Left ventricle myocardium inferior (tissue), 1 donor: ENCODE measurements around the gene ENHO. TPM values are rescaled to one million over a fixed set of nuclear protein-coding genes. Genes with fewer than 3 reads are reported as not detected.

Source experiments
- DNase-seq: peaks from one replicate; pipeline ENCODE4 v3.0.0-alpha.2; 2020
- H3K27ac ChIP-seq: fragments of 200-600 bp; replicated peaks from 2 replicates; pipeline ENCODE4 v1.8.0; 2021
- H3K27me3 ChIP-seq: fragments of 200-600 bp; 2 replicates; pipeline ENCODE4 v1.8.0; 2021; ENCODE audit warnings: low read depth
- H3K36me3 ChIP-seq: fragments of 200-600 bp; 2 replicates; pipeline ENCODE4 v1.8.0; 2021
- H3K4me1 ChIP-seq: fragments of 200-600 bp; 2 replicates; pipeline ENCODE4 v1.8.0; 2021
- H3K4me3 ChIP-seq: fragments of 200-600 bp; 2 replicates; pipeline ENCODE4 v1.8.0; 2021; ENCODE audit warnings: mild to moderate bottlenecking, moderate library complexity
- H3K9me3 ChIP-seq: fragments of 200-600 bp; replicated peaks from 2 replicates; pipeline ENCODE4 v1.8.0; 2021
- CTCF ChIP-seq: fragments of 200-600 bp; IDR thresholded peaks from 2 replicates; pipeline ENCODE4 v1.8.0; 2021; ENCODE audit warnings: antibody characterized with exemption, mild to moderate bottlenecking, borderline replicate concordance
- intact Hi-C: fragments of 100-400 bp; cut with micrococcal nuclease; formaldehyde crosslinking; loops from one replicate; pipeline ENCODE4 v1.11.0; 2022
- total RNA-seq: library from RNA; stranded (reverse); fragmentation: NEBNext Ultra II Directional; extraction: Animal tissue kit (Norgen Biotek cat#: 25700); gene quantifications from one replicate; pipeline ENCODE4 v1.2.1, GENCODE V29; 2021
- donor health status: DM: no; HTN: yes; CAD: no; lungs with severe emphysema.

ENHO gene
- total RNA-seq, 1 donor from 2014 or later: not detected

- no peak for DNase-seq
- no peak overlapping the region for H3K4me3 ChIP-seq
- H3K27me3 ChIP-seq: no peaks in the 10 kb centered on the region
- intact Hi-C loops: no loop called here
- no peaks in the 10 kb centered on the region for H3K9me3 ChIP-seq
- H3K4me1 ChIP-seq: peaks cover 11% of the 10 kb centered on the region
- no peak overlapping the region for H3K27ac ChIP-seq
- TF ChIP-seq CTCF: no peak
- H3K36me3 ChIP-seq: no peaks in the 10 kb centered on the region
Measured at GRCh38 chr9:34524349-34524748, 1.6 kb upstream of the ENHO start.

- H3K27ac ChIP-seq: no peak overlapping the region
- H3K9me3 ChIP-seq: no peaks in the 10 kb centered on the region
- peaks cover 11% of the 10 kb centered on the region for H3K4me1 ChIP-seq
- TF ChIP-seq CTCF: no peak
- peak overlapping the region; percentile 69 for H3K4me3 ChIP-seq
- no peaks in the 10 kb centered on the region for H3K36me3 ChIP-seq
- intact Hi-C loops: no loop called here
- peak; percentile 27 for DNase-seq
- H3K27me3 ChIP-seq: no peaks in the 10 kb centered on the region
Measured at GRCh38 chr9:34522091-34522887, 501 bp downstream of the ENHO start.

- H3K4me3 ChIP-seq: no peak overlapping the region
- intact Hi-C loops: no loop called here
- no peak overlapping the region for H3K27ac ChIP-seq
- H3K9me3 ChIP-seq: no peaks in the 10 kb centered on the region
- TF ChIP-seq CTCF: no peak
- no peak for DNase-seq
- no peaks in the 10 kb centered on the region for H3K27me3 ChIP-seq
- H3K36me3 ChIP-seq: no peaks in the 10 kb centered on the region
- H3K4me1 ChIP-seq: peaks cover 11% of the 10 kb centered on the region
Measured at GRCh38 chr9:34521406-34522045, 1.3 kb downstream of the ENHO start.

- Histone ChIP-seq H3K27me3 (no peaks in the 10 kb centered on the region), H3K4me3 (no peak overlapping the region), H3K36me3 (no peaks in the 10 kb centered on the region), H3K9me3 (no peaks in the 10 kb centered on the region), H3K4me1 (peaks cover 11% of the 10 kb centered on the region), H3K27ac (no peak overlapping the region)
- no peak for TF ChIP-seq CTCF
- intact Hi-C loops: no loop called here
- no peak for DNase-seq
Measured at GRCh38 chr9:34520505-34521385, 2.0 kb downstream of the ENHO start.

GRCh38 chr9:34520096-34520495 lies 2.7 kb downstream of the ENHO start:
- Histone ChIP-seq H3K9me3 (no peaks in the 10 kb centered on the region), H3K4me1 (peaks cover 11% of the 10 kb centered on the region), H3K4me3 (no peak overlapping the region), H3K36me3 (no peaks in the 10 kb centered on the region), H3K27me3 (no peaks in the 10 kb centered on the region), H3K27ac (no peak overlapping the region)
- no peak for DNase-seq
- intact Hi-C loops: no loop called here
- no peak for TF ChIP-seq CTCF
